ENCODE measurements around the gene GPR101. TPM values are rescaled to one million over a fixed set of nuclear protein-coding genes. Genes with fewer than 3 reads are reported as not detected.
"Not testable (repeated sequence)": the region's sequence is repeated elsewhere in the genome, so short reads cannot be mapped to it uniquely, and the experiment has no call there.

Gene GPR101
- polyA plus RNA-seq, 3 donors: not detected

DNA sequence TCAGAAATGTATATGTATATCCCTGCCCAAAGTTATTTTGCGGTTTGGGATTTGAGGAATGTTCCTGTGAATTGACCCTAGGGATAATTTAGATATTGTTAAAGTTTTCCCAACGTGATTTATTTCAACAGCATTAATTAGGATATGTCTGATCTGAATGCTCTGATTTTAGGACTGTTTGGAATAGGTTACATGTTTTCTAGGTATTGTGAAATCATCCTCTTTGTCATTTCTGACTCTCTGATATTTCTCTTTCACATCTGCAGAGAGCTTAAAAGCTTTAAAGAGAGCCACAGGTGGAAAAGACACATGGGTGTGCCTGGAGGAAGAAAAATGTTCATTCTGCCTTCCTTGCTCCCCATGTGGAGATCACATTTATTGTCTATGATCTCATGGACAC is 5.1 kb downstream of the GPR101 start:
- no peak for DNase-seq

DNA sequence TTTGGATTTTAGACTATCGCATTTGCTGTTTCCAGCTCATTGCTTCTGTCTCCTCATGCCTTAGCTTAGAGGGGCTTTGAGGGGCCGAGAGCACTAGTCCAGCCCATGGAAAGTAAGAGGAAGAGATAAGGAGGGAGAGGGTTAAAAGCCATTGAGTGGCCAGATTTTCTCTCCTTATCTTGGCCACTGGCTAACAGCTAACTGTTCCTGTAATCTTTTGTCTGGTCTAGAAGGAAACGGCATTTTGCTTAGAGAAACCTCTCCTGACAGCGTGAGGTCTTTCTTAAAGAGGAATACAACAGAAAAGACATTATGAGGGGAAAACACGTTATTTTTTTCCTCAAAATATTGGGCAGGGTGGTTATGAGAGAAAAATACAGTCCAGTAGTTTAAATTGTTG is 7.9 kb downstream of the GPR101 start:
- DNase-seq: no peak

DNA sequence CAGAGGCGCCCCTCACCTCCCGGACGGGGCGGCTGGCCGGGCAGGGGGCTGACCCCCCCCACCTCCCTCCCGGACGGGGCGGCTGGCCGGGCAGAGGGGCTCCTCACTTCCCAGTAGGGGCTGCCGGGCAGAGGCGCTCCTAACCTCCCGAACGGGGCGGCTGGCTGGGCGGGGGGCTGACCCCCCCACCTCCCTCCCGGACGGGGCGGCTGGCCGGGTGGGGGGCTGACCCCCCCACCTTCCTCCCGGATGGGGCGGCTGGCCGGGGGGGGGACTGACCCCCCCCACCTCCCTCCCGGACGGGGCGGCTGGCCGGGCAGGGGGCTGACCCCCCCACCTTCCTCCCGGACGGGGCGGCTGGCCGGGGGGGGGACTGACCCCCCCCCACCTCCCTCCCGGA is 33.6 kb downstream of the GPR101 start:
- not testable (repeated sequence) for DNase-seq

DNA sequence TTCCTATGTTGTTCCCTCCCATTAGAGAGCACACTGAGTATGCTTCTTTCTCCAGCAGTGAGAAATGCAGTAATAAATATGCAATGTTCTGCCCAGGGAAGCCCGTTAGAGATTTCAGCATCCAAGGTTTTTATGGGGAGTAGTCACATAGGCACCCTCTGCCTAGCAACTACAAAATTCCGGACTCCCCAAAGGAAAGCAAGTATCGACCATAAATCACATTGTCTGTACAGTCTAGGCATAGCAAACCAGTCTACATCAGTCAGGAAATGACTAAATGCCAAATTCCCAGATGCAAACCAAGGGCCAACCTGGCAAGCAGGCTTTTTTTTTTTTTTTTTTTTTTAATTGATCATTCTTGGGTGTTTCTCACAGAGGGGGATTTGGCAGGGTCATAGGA is 34.8 kb downstream of the GPR101 start:
- DNase-seq: no peak

Other genes with a start within 250 kb of the GPR101 start
- gene RBMX, start 153.3 kb downstream of the GPR101 start, polyA plus RNA-seq (ENCODE audit: insufficient read length in 3 of 3): 100 to 1,000 TPM; 401 to 438 (median 431) TPM